Measurements from ENCODE around the gene OXT.

The OXT gene

GRCh38 chr20:3084283-3084985, 13.0 kb downstream of the OXT start, which contains the start of gene AVP:
Gene AVP (minus strand): TSS chr20:3084724. CDS start chr20:3084674, 50 bp downstream.
- no peak for DNase-seq (ENCODE audit: low spot score)

GRCh38 chr20:3084986-3085360, 13.6 kb downstream of the OXT start:
- DNase-seq (ENCODE audit: low spot score): no peak

GRCh38 chr20:3085571-3086072, 14.2 kb downstream of the OXT start:
- DNase-seq (ENCODE audit: low spot score): no peak

GRCh38 chr20:3088031-3088430, 16.6 kb downstream of the OXT start:
- DNase-seq (ENCODE audit: low spot score): no peak

GRCh38 chr20:3090565-3090964, 19.1 kb downstream of the OXT start:
- DNase-seq (ENCODE audit: low spot score): no peak

- no peak for DNase-seq (ENCODE audit: low spot score)
These were observed 21.4 kb downstream of the OXT start for GRCh38 chr20:3092611-3093379.

- no peak for DNase-seq (ENCODE audit: low spot score)
These were observed 22.5 kb downstream of the OXT start for GRCh38 chr20:3093861-3094361.

GRCh38 chr20:3094848-3095629, 23.6 kb downstream of the OXT start:
- DNase-seq (ENCODE audit: low spot score): no peak

- no peak for DNase-seq (ENCODE audit: low spot score)
These were observed 29.1 kb downstream of the OXT start for GRCh38 chr20:3100480-3100879.

- no peak for DNase-seq (ENCODE audit: low spot score)
These were observed 29.8 kb downstream of the OXT start for GRCh38 chr20:3101251-3101650.

GRCh38 chr20:3101737-3102574, 30.5 kb downstream of the OXT start:
- no peak for DNase-seq (ENCODE audit: low spot score)

- no peak for DNase-seq (ENCODE audit: low spot score)
These were observed 31.4 kb downstream of the OXT start for GRCh38 chr20:3102575-3103368.

GRCh38 chr20:3103369-3104032, 32.1 kb downstream of the OXT start:
- no peak for DNase-seq (ENCODE audit: low spot score)

GRCh38 chr20:3105256-3106137, 34.1 kb downstream of the OXT start:
- DNase-seq (ENCODE audit: low spot score): no peak

GRCh38 chr20:3106185-3106584, 34.8 kb downstream of the OXT start:
- DNase-seq (ENCODE audit: low spot score): no peak

GRCh38 chr20:3106658-3107463, 35.4 kb downstream of the OXT start:
- no peak for DNase-seq (ENCODE audit: low spot score)

GRCh38 chr20:3107464-3108025, 36.1 kb downstream of the OXT start:
- no peak for DNase-seq (ENCODE audit: low spot score)
